B cell (primary cell): ENCODE measurements around the gene ARRB2.

Experiments
- EZH2 ChIP-seq: IDR thresholded peaks from 2 replicates; pipeline ENCODE4 v1.6.1; 2012; ENCODE audit warnings: borderline replicate concordance, low read depth, mild to moderate bottlenecking, moderate library complexity, low read length; ENCODE audit not compliant: insufficient read depth, poor library complexity, severe bottlenecking
- TF ChIP-seq, protein P1 (sequence below): fragments of 200-600 bp; IDR thresholded peaks from one replicate; pipeline ENCODE4 v1.8.0; 2022; ENCODE audit warnings: antibody characterized with exemption, mild to moderate bottlenecking

DNA sequence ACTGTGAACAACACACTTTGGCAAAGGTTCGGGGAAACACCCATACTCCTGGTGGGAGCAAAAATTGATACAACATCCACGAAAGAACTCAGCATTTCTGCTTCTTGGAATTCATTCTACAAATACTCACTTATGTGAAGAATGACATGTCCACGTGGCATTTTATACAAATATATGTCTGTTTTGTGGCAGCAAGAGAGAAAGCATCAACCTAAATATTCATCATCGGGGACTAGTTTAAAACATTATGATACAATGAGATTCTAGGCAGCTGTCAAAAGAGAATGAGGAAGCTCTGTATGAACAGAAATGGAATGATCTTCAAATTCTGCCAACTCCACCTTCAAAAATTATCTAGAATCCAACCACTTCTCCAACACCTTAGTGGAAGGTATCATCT is 43.3 kb upstream of the ARRB2 start:
- TF ChIP-seq, protein P1, sequence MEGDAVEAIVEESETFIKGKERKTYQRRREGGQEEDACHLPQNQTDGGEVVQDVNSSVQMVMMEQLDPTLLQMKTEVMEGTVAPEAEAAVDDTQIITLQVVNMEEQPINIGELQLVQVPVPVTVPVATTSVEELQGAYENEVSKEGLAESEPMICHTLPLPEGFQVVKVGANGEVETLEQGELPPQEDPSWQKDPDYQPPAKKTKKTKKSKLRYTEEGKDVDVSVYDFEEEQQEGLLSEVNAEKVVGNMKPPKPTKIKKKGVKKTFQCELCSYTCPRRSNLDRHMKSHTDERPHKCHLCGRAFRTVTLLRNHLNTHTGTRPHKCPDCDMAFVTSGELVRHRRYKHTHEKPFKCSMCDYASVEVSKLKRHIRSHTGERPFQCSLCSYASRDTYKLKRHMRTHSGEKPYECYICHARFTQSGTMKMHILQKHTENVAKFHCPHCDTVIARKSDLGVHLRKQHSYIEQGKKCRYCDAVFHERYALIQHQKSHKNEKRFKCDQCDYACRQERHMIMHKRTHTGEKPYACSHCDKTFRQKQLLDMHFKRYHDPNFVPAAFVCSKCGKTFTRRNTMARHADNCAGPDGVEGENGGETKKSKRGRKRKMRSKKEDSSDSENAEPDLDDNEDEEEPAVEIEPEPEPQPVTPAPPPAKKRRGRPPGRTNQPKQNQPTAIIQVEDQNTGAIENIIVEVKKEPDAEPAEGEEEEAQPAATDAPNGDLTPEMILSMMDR = no peak
- TF ChIP-seq EZH2 = no peak
